ENCODE data around the gene THADA.

THADA gene

GRCh38 chr2:43388371-43388770, 207.5 kb downstream of the THADA start:
- TF ChIP-seq FOXP2 (optimal IDR thresholded peaks at IDR 0.05; ENCODE audit: borderline replicate concordance, extremely low read depth, extremely low read length, insufficient read depth), result no peak
- TF ChIP-seq POLR2AphosphoS5 (IDR thresholded peaks at IDR 0.05; ENCODE audit: low read depth, low read length), result no peak
- no peak for TF ChIP-seq TAF1 (IDR thresholded peaks at IDR 0.05; ENCODE audit: borderline replicate concordance, insufficient read depth, low read length)
- no peak for TF ChIP-seq SIN3A (IDR thresholded peaks at IDR 0.05; ENCODE audit: borderline replicate concordance, insufficient read depth, low read length)
- no peak for TF ChIP-seq REST (IDR thresholded peaks at IDR 0.05; ENCODE audit: insufficient read depth in 1 of 2, low read depth in 2 of 2, low read length in 2 of 2)

GRCh38 chr2:43387092-43388062, 208.5 kb downstream of the THADA start:
- no peak for TF ChIP-seq POLR2AphosphoS5 (IDR thresholded peaks at IDR 0.05; ENCODE audit: low read depth, low read length)

- TF ChIP-seq SIN3A (IDR thresholded peaks at IDR 0.05; ENCODE audit: borderline replicate concordance, insufficient read depth, low read length) (no peak), REST (IDR thresholded peaks at IDR 0.05; ENCODE audit: insufficient read depth in 1 of 2, low read depth in 2 of 2, low read length in 2 of 2) (no peak)
Measured at GRCh38 chr2:43384143-43384542, 211.7 kb downstream of the THADA start.

GRCh38 chr2:43383533-43383932, 212.3 kb downstream of the THADA start:
- no peak for TF ChIP-seq SIN3A (IDR thresholded peaks at IDR 0.05; ENCODE audit: borderline replicate concordance, insufficient read depth, low read length)
- no peak for TF ChIP-seq TAF1 (IDR thresholded peaks at IDR 0.05; ENCODE audit: borderline replicate concordance, insufficient read depth, low read length)
- no peak for TF ChIP-seq FOXP2 (optimal IDR thresholded peaks at IDR 0.05; ENCODE audit: borderline replicate concordance, extremely low read depth, extremely low read length, insufficient read depth)
- TF ChIP-seq REST (IDR thresholded peaks at IDR 0.05; ENCODE audit: insufficient read depth in 1 of 2, low read depth in 2 of 2, low read length in 2 of 2), result no peak
- no peak for TF ChIP-seq POLR2AphosphoS5 (IDR thresholded peaks at IDR 0.05; ENCODE audit: low read depth, low read length)

GRCh38 chr2:43379494-43379893, 216.3 kb downstream of the THADA start:
- TF ChIP-seq FOXP2 (optimal IDR thresholded peaks at IDR 0.05; ENCODE audit: borderline replicate concordance, extremely low read depth, extremely low read length, insufficient read depth), result no peak
- no peak for TF ChIP-seq SIN3A (IDR thresholded peaks at IDR 0.05; ENCODE audit: borderline replicate concordance, insufficient read depth, low read length)
- no peak for TF ChIP-seq REST (IDR thresholded peaks at IDR 0.05; ENCODE audit: insufficient read depth in 1 of 2, low read depth in 2 of 2, low read length in 2 of 2)
- TF ChIP-seq TAF1 (IDR thresholded peaks at IDR 0.05; ENCODE audit: borderline replicate concordance, insufficient read depth, low read length), result no peak
- no peak for TF ChIP-seq POLR2AphosphoS5 (IDR thresholded peaks at IDR 0.05; ENCODE audit: low read depth, low read length)
